Measurements from ENCODE around the gene TAF7L. TPM values are rescaled to one million over a fixed set of nuclear protein-coding genes. Genes with fewer than 3 reads are reported as not detected.

TAF7L gene
- total and polyA plus RNA-seq, 2 donors (not counting 3 experiments of a cell fraction or from before 2014, with no cell fraction given), result 0.70 to 1.8 TPM

GRCh38 chrX:101257448-101258258 is 33.5 kb downstream of the TAF7L start:
- H3K4me3 ChIP-seq (replicated peaks in 1 of 3; ENCODE audit: insufficient read depth in 1 of 3, low read depth in 1 of 3, low read length in 3 of 3), result no peak overlapping the region
- no peaks in the 10 kb centered on the region for H3K79me2 ChIP-seq (ENCODE audit: control insufficient read depth, insufficient read depth, low read length)
- H3K9me3 ChIP-seq (replicated peaks; ENCODE audit: control insufficient read depth, insufficient read depth, low read length), result no peaks in the 10 kb centered on the region
- no peak overlapping the region for H3K27ac ChIP-seq (ENCODE audit: insufficient read depth, low read depth, low read length)
- CTCF ChIA-PET, result interaction anchor here (0.8 kb wide), 1 partner anchor 26 kb away, joined by 3 read pairs; no protein-coding TSS in a partner anchor
- H3K9me1 ChIP-seq (replicated peaks; ENCODE audit: control insufficient read depth, extremely low read depth, insufficient read depth, low read length), result no peaks in the 10 kb centered on the region
- no peak overlapping the region for H2AFZ ChIP-seq (ENCODE audit: low read depth, low read length)
- no peaks in the 10 kb centered on the region for H3K27me3 ChIP-seq (ENCODE audit: control insufficient read depth in 2 of 2, insufficient read depth in 2 of 2, low read length in 2 of 2)
- POLR2A ChIA-PET, result no interaction called here
- H3K9ac ChIP-seq (replicated peaks; ENCODE audit: extremely low read depth, insufficient read depth, low read length), result no peak overlapping the region
- TF ChIP-seq FOS (IDR thresholded peaks at IDR 0.05; ENCODE audit: borderline replicate concordance, insufficient read depth, low read length), result no peak
- no peak for TF ChIP-seq CTCF (IDR thresholded peaks at IDR 0.05; ENCODE audit: extremely low read depth in 1 of 2, insufficient read depth in 1 of 2, low read depth in 1 of 2, low read length in 2 of 2)
- no peak for TF ChIP-seq MAX (IDR thresholded peaks at IDR 0.05; ENCODE audit: insufficient read depth, insufficient read length)
- TF ChIP-seq EZH2 (IDR thresholded peaks at IDR 0.05; ENCODE audit: borderline replicate concordance, low read depth, low read length, severe bottlenecking), result no peak
- TF ChIP-seq MYC (IDR thresholded peaks at IDR 0.05; ENCODE audit: low read depth, low read length), result no peak
- no peak for TF ChIP-seq JUN (IDR thresholded peaks at IDR 0.05; ENCODE audit: borderline replicate concordance, insufficient read depth, insufficient read length, low read depth)
- no peak for TF ChIP-seq POLR2AphosphoS5 (IDR thresholded peaks at IDR 0.05; ENCODE audit: insufficient read depth, low read depth, low read length)
- TF ChIP-seq POLR2A (IDR thresholded peaks at IDR 0.05; ENCODE audit: low read depth, low read length), result no peak
- no peak for TF ChIP-seq GATA2 (IDR thresholded peaks at IDR 0.05; ENCODE audit: insufficient read depth, insufficient read length, low read depth, low read length)
- FAIRE-seq, result no peak
- no TSS peak for BruUV-seq (replicated peaks)
- DNase-seq (ENCODE audit: low read depth, low spot score), result no peak
- intact Hi-C loops (cut with micrococcal nuclease), result no loop called here
- H3K4me1 ChIP-seq (ENCODE audit: control insufficient read depth, extremely low read depth, insufficient read depth, low read length), result no peaks in the 10 kb centered on the region
- no peak overlapping the region for H3K4me2 ChIP-seq (ENCODE audit: insufficient read depth, low read length)
- no peaks in the 10 kb centered on the region for H4K20me1 ChIP-seq (replicated peaks; ENCODE audit: control insufficient read depth, extremely low read depth, insufficient read depth, low read length)
- dilution Hi-C loops (cut with MboI; ENCODE audit: extremely low pct_ligation_motif_present, low sequenced_read_pairs), result no loop called here
- H3K36me3 ChIP-seq (ENCODE audit: control insufficient read depth in 2 of 2, extremely low read depth in 1 of 2, insufficient read depth in 2 of 2, low read length in 2 of 2), result no peaks in the 10 kb centered on the region

Data from endothelial cell of umbilical vein (primary cell).